ENCODE measurements around the gene GPC6. TPM values are rescaled to one million over a fixed set of nuclear protein-coding genes. Genes with fewer than 3 reads are reported as not detected.

The GPC6 gene
- total RNA-seq, 2 experiments from 2014 or later = not detected

DNA sequence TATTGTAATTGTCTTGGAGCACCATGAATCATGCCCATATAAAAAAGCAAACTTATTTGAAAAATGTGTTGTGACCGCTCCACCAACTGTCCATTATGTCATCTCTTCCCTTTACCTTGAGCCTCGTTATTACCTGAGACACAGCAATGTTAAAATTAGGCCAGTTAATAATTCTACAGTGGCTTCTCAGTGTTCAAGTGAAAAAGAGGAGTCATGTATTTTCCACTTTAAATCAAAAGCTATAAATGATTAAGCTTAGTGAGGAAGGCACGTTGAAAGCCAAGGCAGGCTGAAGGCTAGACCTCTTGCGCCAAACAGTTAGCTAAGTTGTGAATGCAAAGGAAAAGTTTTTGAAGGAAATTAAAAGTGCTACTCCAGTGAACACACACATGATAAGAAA lies 210.5 kb downstream of the GPC6 start:
- H3K27ac ChIP-seq (ENCODE audit: low read depth, low read length, poor library complexity, severe bottlenecking) = no peak overlapping the region
- TF ChIP-seq, protein P1, sequence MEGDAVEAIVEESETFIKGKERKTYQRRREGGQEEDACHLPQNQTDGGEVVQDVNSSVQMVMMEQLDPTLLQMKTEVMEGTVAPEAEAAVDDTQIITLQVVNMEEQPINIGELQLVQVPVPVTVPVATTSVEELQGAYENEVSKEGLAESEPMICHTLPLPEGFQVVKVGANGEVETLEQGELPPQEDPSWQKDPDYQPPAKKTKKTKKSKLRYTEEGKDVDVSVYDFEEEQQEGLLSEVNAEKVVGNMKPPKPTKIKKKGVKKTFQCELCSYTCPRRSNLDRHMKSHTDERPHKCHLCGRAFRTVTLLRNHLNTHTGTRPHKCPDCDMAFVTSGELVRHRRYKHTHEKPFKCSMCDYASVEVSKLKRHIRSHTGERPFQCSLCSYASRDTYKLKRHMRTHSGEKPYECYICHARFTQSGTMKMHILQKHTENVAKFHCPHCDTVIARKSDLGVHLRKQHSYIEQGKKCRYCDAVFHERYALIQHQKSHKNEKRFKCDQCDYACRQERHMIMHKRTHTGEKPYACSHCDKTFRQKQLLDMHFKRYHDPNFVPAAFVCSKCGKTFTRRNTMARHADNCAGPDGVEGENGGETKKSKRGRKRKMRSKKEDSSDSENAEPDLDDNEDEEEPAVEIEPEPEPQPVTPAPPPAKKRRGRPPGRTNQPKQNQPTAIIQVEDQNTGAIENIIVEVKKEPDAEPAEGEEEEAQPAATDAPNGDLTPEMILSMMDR (conservative IDR thresholded peaks at IDR 0.05; ENCODE audit: low read length) = no peak
- no peak for TF ChIP-seq EZH2phosphoT487 (IDR thresholded peaks at IDR 0.05; ENCODE audit: borderline replicate concordance, low read depth, low read length)
- H3K4me1 ChIP-seq (ENCODE audit: insufficient read depth, low read length, poor library complexity, severe bottlenecking) = no peaks in the 10 kb centered on the region
- no peak for DNase-seq (ENCODE audit: low spot score)
- intact Hi-C loops (cut with micrococcal nuclease; ENCODE audit: unreplicated experiment) = no loop called here
- no peaks in the 10 kb centered on the region for H3K9me2 ChIP-seq (ENCODE audit: insufficient read depth, low read length)
- no peak overlapping the region for H3K4me3 ChIP-seq (ENCODE audit: low read depth, low read length, poor library complexity, severe bottlenecking)
- no TSS peak for BruUV-seq (replicated peaks)
- H4K20me1 ChIP-seq (ENCODE audit: insufficient read depth, low read length) = no peaks in the 10 kb centered on the region
- CTCF ChIA-PET (ENCODE audit: unreplicated experiment) = no interaction called here
- H3K4me2 ChIP-seq (ENCODE audit: low read length) = no peak overlapping the region
- no peak overlapping the region for H2AFZ ChIP-seq (ENCODE audit: low read length)
- H3K79me2 ChIP-seq (ENCODE audit: insufficient read depth, low read depth, low read length) = no peaks in the 10 kb centered on the region
- POLR2A ChIA-PET = no interaction called here
- no peaks in the 10 kb centered on the region for H3K36me3 ChIP-seq (ENCODE audit: insufficient read depth, low read length)
- H3K9me3 ChIP-seq (ENCODE audit: low read length) = no peaks in the 10 kb centered on the region

DNA sequence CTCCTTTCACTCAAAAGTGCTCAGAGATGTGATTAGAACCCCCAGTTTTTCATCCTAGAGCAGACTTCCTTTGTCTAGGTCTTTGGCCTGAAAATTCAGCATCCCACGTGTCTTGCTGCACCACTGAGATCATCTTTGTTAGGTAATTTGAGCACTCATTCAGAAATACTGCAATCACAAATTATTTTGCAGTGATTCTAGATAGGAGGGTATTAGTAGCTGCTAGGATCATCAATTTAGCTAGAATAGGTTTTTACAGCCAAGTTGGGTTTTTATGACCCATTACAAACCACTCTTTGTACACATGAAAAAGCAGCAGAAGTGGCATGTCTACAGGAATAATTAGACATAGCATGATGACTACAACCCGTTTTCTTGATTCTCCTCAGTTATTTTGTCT lies 219.6 kb downstream of the GPC6 start:
- no peak overlapping the region for H3K4me2 ChIP-seq (ENCODE audit: low read length)
- no peaks in the 10 kb centered on the region for H3K4me1 ChIP-seq (ENCODE audit: insufficient read depth, low read length, poor library complexity, severe bottlenecking)
- intact Hi-C loops (cut with micrococcal nuclease; ENCODE audit: unreplicated experiment) = no loop called here
- no peaks in the 10 kb centered on the region for H3K9me3 ChIP-seq (ENCODE audit: low read length)
- no TSS peak for BruUV-seq (replicated peaks)
- H2AFZ ChIP-seq (ENCODE audit: low read length) = no peak overlapping the region
- H3K27ac ChIP-seq (ENCODE audit: low read depth, low read length, poor library complexity, severe bottlenecking) = no peak overlapping the region
- no peak overlapping the region for H3K4me3 ChIP-seq (ENCODE audit: low read depth, low read length, poor library complexity, severe bottlenecking)
- no peaks in the 10 kb centered on the region for H4K20me1 ChIP-seq (ENCODE audit: insufficient read depth, low read length)
- POLR2A ChIA-PET = no interaction called here
- no peak for TF ChIP-seq EZH2phosphoT487 (IDR thresholded peaks at IDR 0.05; ENCODE audit: borderline replicate concordance, low read depth, low read length)
- TF ChIP-seq, protein P1 (conservative IDR thresholded peaks at IDR 0.05; ENCODE audit: low read length) = no peak
- CTCF ChIA-PET (ENCODE audit: unreplicated experiment) = no interaction called here
- H3K9me2 ChIP-seq (ENCODE audit: insufficient read depth, low read length) = no peaks in the 10 kb centered on the region
- no peak for DNase-seq (ENCODE audit: low spot score)
- H3K36me3 ChIP-seq (ENCODE audit: insufficient read depth, low read length) = no peaks in the 10 kb centered on the region
- no peaks in the 10 kb centered on the region for H3K79me2 ChIP-seq (ENCODE audit: insufficient read depth, low read depth, low read length)

DNA sequence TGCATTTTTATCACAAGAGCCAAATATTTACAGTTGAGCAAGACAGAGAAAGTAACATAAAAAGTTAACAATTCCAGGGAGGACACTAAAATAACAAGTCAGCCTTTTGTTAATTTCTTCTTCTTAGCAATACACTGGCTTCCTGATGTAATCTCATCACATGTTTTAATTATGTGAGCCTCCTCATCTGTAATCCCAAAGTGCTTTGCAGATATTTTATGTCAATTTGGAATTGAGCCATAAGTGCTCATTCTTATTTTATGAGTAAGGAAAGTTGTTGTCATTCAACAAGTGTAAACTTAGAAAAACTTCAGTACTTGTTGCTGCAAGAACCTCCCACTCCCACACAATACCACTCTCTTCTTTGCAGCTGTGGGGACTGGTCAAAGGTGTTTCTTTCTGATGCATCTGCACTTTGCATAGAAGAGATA lies 223.6 kb downstream of the GPC6 start:
- intact Hi-C loops (cut with micrococcal nuclease; ENCODE audit: unreplicated experiment) = no loop called here
- no peak overlapping the region for H3K27ac ChIP-seq (ENCODE audit: low read depth, low read length, poor library complexity, severe bottlenecking)
- no peaks in the 10 kb centered on the region for H3K36me3 ChIP-seq (ENCODE audit: insufficient read depth, low read length)
- H3K79me2 ChIP-seq (ENCODE audit: insufficient read depth, low read depth, low read length) = no peaks in the 10 kb centered on the region
- no peaks in the 10 kb centered on the region for H4K20me1 ChIP-seq (ENCODE audit: insufficient read depth, low read length)
- ChIA-PET POLR2A (interaction anchor here (0.9 kb wide), 1 partner anchor 11 kb away, joined by 3 read pairs; no protein-coding TSS in a partner anchor), CTCF (ENCODE audit: unreplicated experiment) (no interaction called here)
- no peaks in the 10 kb centered on the region for H3K9me3 ChIP-seq (ENCODE audit: low read length)
- no peak overlapping the region for H3K4me3 ChIP-seq (ENCODE audit: low read depth, low read length, poor library complexity, severe bottlenecking)
- H3K4me1 ChIP-seq (ENCODE audit: insufficient read depth, low read length, poor library complexity, severe bottlenecking) = no peaks in the 10 kb centered on the region
- no peaks in the 10 kb centered on the region for H3K9me2 ChIP-seq (ENCODE audit: insufficient read depth, low read length)
- TF ChIP-seq, protein P1 (conservative IDR thresholded peaks at IDR 0.05; ENCODE audit: low read length) = no peak
- no peak for TF ChIP-seq EZH2phosphoT487 (IDR thresholded peaks at IDR 0.05; ENCODE audit: borderline replicate concordance, low read depth, low read length)
- DNase-seq (ENCODE audit: low spot score) = no peak
- no peak overlapping the region for H2AFZ ChIP-seq (ENCODE audit: low read length)
- H3K4me2 ChIP-seq (ENCODE audit: low read length) = no peak overlapping the region
- no TSS peak for BruUV-seq (replicated peaks)

Data from OCI-LY7 (cell line).